DOHH2 (cell line): ENCODE data around the gene ZNF451.

Source experiments
- H3F3A ChIP-seq: fragments of 200-600 bp; sonication (generic), shearing (Covaris generic); 2 replicates; pipeline ENCODE4 v1.6.0; 2016; ENCODE audit warnings: antibody characterized with exemption, mild to moderate bottlenecking; ENCODE audit not compliant: control insufficient read depth, insufficient read depth
- H3K27ac ChIP-seq: fragments of 200-600 bp; sonication (generic); 2 replicates; pipeline ENCODE4 v1.5.1; 2014; ENCODE audit warnings: low read depth, mild to moderate bottlenecking, low read length, moderate library complexity
- H3K27me3 ChIP-seq: fragments of 200-600 bp; sonication (generic); 2 replicates; pipeline ENCODE4 v1.6.1; 2014; ENCODE audit warnings: mild to moderate bottlenecking, low read length, mixed read lengths; ENCODE audit not compliant: control insufficient read depth
- H3K36me3 ChIP-seq: fragments of 200-600 bp; sonication (generic); 2 replicates; pipeline ENCODE4 v1.6.1; 2014; ENCODE audit warnings: mild to moderate bottlenecking, low read length, moderate library complexity, mixed read lengths; ENCODE audit not compliant: control insufficient read depth
- H3K4me1 ChIP-seq: fragments of 200-600 bp; sonication (generic); 2 replicates; pipeline ENCODE4 v1.6.1; 2014; ENCODE audit warnings: mild to moderate bottlenecking, low read length, mixed read lengths; ENCODE audit not compliant: control insufficient read depth
- H3K4me2 ChIP-seq: fragments of 200-600 bp; sonication (generic); 2 replicates; pipeline ENCODE4 v1.6.0; 2014; ENCODE audit warnings: mild to moderate bottlenecking, low read length, moderate library complexity
- H3K4me3 ChIP-seq: fragments of 200-600 bp; sonication (generic); 2 replicates; pipeline ENCODE4 v1.5.1; 2014; ENCODE audit warnings: mild to moderate bottlenecking, low read length, mixed read lengths
- H3K79me2 ChIP-seq: fragments of 200-600 bp; sonication (generic); 2 replicates; pipeline ENCODE4 v1.6.1; 2014; ENCODE audit warnings: mild to moderate bottlenecking, low read length, mixed read lengths; ENCODE audit not compliant: control insufficient read depth
- H3K9me2 ChIP-seq: fragments of 200-600 bp; sonication (generic); replicated peaks from 2 replicates; pipeline ENCODE4 v1.6.1; 2014; ENCODE audit warnings: mild to moderate bottlenecking, low read length, mixed read lengths; ENCODE audit not compliant: control insufficient read depth
- H3K9me3 ChIP-seq: fragments of 200-600 bp; sonication (generic); 2 replicates; pipeline ENCODE4 v1.6.1; 2014; ENCODE audit warnings: antibody characterized with exemption, low read length, mixed read lengths; ENCODE audit not compliant: control insufficient read depth, insufficient read depth
- H4K20me1 ChIP-seq: fragments of 200-600 bp; sonication (generic); 2 replicates; pipeline ENCODE4 v1.6.0; 2014; ENCODE audit warnings: low read depth, mild to moderate bottlenecking, antibody characterized with exemption, low read length, moderate library complexity; ENCODE audit not compliant: control insufficient read depth, insufficient read depth
- CTCF ChIP-seq: fragments of 200-600 bp; sonication (generic); IDR thresholded peaks from one replicate; pipeline ENCODE4 v1.5.1; 2014; ENCODE audit warnings: antibody characterized with exemption, mild to moderate bottlenecking, low read depth, low read length; ENCODE audit not compliant: poor library complexity, severe bottlenecking
- EZH2phosphoT487 ChIP-seq: fragments of 200-600 bp; sonication (generic); IDR thresholded peaks from 2 replicates; pipeline ENCODE4 v1.6.1; 2017; ENCODE audit warnings: borderline replicate concordance, mild to moderate bottlenecking, antibody characterized with exemption, low read length, moderate library complexity, mixed read lengths

ZNF451 gene

GRCh38 chr6:57137350-57137749 lies 47.4 kb downstream of the ZNF451 start:
- no peaks in the 10 kb centered on the region for H3K27me3 ChIP-seq
- peaks cover 27% of the 10 kb centered on the region for H3K36me3 ChIP-seq
- TF ChIP-seq EZH2phosphoT487 (no peak), CTCF (no peak)
- no peaks in the 10 kb centered on the region for H3F3A ChIP-seq
- H3K9me3 ChIP-seq: no peaks in the 10 kb centered on the region
- no peaks in the 10 kb centered on the region for H3K79me2 ChIP-seq
- no peaks in the 10 kb centered on the region for H3K4me1 ChIP-seq
- H3K4me2 ChIP-seq: no peak overlapping the region
- H4K20me1 ChIP-seq: no peaks in the 10 kb centered on the region
- H3K27ac ChIP-seq: no peak overlapping the region
- no peaks in the 10 kb centered on the region for H3K9me2 ChIP-seq
- no peak overlapping the region for H3K4me3 ChIP-seq

GRCh38 chr6:57138026-57138425 lies 48.0 kb downstream of the ZNF451 start:
- no peaks in the 10 kb centered on the region for H3K9me3 ChIP-seq
- H3K4me3 ChIP-seq: no peak overlapping the region
- H3K79me2 ChIP-seq: no peaks in the 10 kb centered on the region
- no peaks in the 10 kb centered on the region for H3F3A ChIP-seq
- no peaks in the 10 kb centered on the region for H4K20me1 ChIP-seq
- H3K27me3 ChIP-seq: no peaks in the 10 kb centered on the region
- H3K4me2 ChIP-seq: no peak overlapping the region
- peaks cover 27% of the 10 kb centered on the region for H3K36me3 ChIP-seq
- no peak overlapping the region for H3K27ac ChIP-seq
- TF ChIP-seq EZH2phosphoT487 (no peak), CTCF (no peak)
- no peaks in the 10 kb centered on the region for H3K4me1 ChIP-seq
- no peaks in the 10 kb centered on the region for H3K9me2 ChIP-seq

- Histone ChIP-seq H3K4me2 (no peak overlapping the region), H3K9me3 (no peaks in the 10 kb centered on the region), H3K4me3 (no peak overlapping the region), H3K4me1 (no peaks in the 10 kb centered on the region), H4K20me1 (no peaks in the 10 kb centered on the region), H3K27me3 (no peaks in the 10 kb centered on the region), H3K79me2 (no peaks in the 10 kb centered on the region), H3F3A (no peaks in the 10 kb centered on the region), H3K9me2 (no peaks in the 10 kb centered on the region), H3K36me3 (peaks cover 17% of the 10 kb centered on the region), H3K27ac (no peak overlapping the region)
- TF ChIP-seq EZH2phosphoT487 (no peak), CTCF (no peak)
Measured at GRCh38 chr6:57141451-57142177, 51.6 kb downstream of the ZNF451 start.

GRCh38 chr6:57142178-57142525 lies 52.2 kb downstream of the ZNF451 start:
- Histone ChIP-seq H4K20me1 (no peaks in the 10 kb centered on the region), H3K9me2 (no peaks in the 10 kb centered on the region), H3K79me2 (no peaks in the 10 kb centered on the region), H3K36me3 (peaks cover 17% of the 10 kb centered on the region), H3K4me2 (no peak overlapping the region), H3K27me3 (no peaks in the 10 kb centered on the region), H3F3A (no peaks in the 10 kb centered on the region), H3K27ac (no peak overlapping the region), H3K4me3 (no peak overlapping the region), H3K4me1 (no peaks in the 10 kb centered on the region), H3K9me3 (no peaks in the 10 kb centered on the region)
- TF ChIP-seq EZH2phosphoT487: no peak
- TF ChIP-seq CTCF: no peak
